Naive thymus-derived CD8-positive, alpha-beta T cell (primary cell): ENCODE data around the gene REV3L. TPM values are rescaled to one million over a fixed set of nuclear protein-coding genes. Genes with fewer than 3 reads are reported as not detected.
A peak's percentile ranks its signal among the peaks of the same experiment; 100 is the strongest.
"Not testable (repeated sequence)": the region's sequence is repeated elsewhere in the genome, so short reads cannot be mapped to it uniquely, and the experiment has no call there.

Source experiments
- ATAC-seq, 2 donors: fragments of 150-1000 bp; cut with Tn5 transposase in 1 of 2; sonication (Bioruptor Pico), chemical (Tn5 transposase) in 1 of 2; 1 replicate in 1 of 2; 2 replicates in 1 of 2; pipeline ENCODE4 v1.10.0; 2021; ENCODE audit warnings: mild to moderate bottlenecking in 2 of 2, moderate library complexity in 2 of 2
- POLR2A ChIA-PET: fragments of 350-600 bp; sonication (Branson Sonifier 250); formaldehyde crosslinking; loops from one replicate; lab custom pipeline; 2021; ENCODE audit warnings: antibody characterized with exemption; lab: Charles Lee
- DNase-seq, 10 donors: peaks; one replicate each; pipeline versions ENCODE4 v3.0.0 to v3.0.0-alpha.2; 2020 to 2022
- H3K27ac Mint-ChIP-seq, 10 donors: one replicate each; pipeline ENCODE4 v1.8.0; 2020 to 2022; ENCODE audit warnings: mild to moderate bottlenecking in 10 of 10, mixed read lengths in 10 of 10, moderate library complexity in 4 of 10, inconsistent platforms in 1 of 10
- H3K27me3 Mint-ChIP-seq, 5 donors: one replicate each; pipeline ENCODE4 v1.8.0; 2021 to 2022; ENCODE audit warnings: mixed read lengths in 5 of 5
- H3K36me3 Mint-ChIP-seq, 3 donors: one replicate each; pipeline ENCODE4 v1.8.0; 2020 to 2022; ENCODE audit warnings: mixed read lengths in 3 of 3, mild to moderate bottlenecking in 2 of 3, inconsistent platforms in 1 of 3
- H3K4me1 Mint-ChIP-seq, 4 donors: one replicate each; pipeline ENCODE4 v1.8.0; 2021 to 2022; ENCODE audit warnings: mixed read lengths in 4 of 4
- H3K4me3 Mint-ChIP-seq, 10 donors: one replicate each; pipeline ENCODE4 v1.8.0; 2020 to 2022; ENCODE audit warnings: mild to moderate bottlenecking in 10 of 10, mixed read lengths in 10 of 10, moderate library complexity in 6 of 10, inconsistent platforms in 1 of 10
- H3K9me3 Mint-ChIP-seq, 9 donors: one replicate each; pipeline ENCODE4 v1.8.0; 2020 to 2022; ENCODE audit warnings: mixed read lengths in 9 of 9, mild to moderate bottlenecking in 3 of 9, inconsistent platforms in 1 of 9, moderate library complexity in 1 of 9
- polyA plus RNA-seq, 3 donors: library from polyadenylated mRNA; unstranded; fragments of 300-500 nt; fragmentation: Illumina TruSeq; gene quantifications; one replicate each; pipeline ENCODE4 v1.2.3, GENCODE V29; 2021
- total RNA-seq, 8 experiments: library from RNA in 2 of 8; stranded (reverse) in 2 of 8; gene quantifications; one replicate each; pipeline ENCODE4 v1.2.3 and lab custom pipeline; 2021 to 2026

The REV3L gene
- total and polyA plus RNA-seq, 5 experiments from 2014 or later, result 3.2 to 36.5 (median 12.1) TPM

- no peak for DNase-seq
These were observed 226.4 kb downstream of the REV3L start for GRCh38 chr6:111256646-111257045.

DNA sequence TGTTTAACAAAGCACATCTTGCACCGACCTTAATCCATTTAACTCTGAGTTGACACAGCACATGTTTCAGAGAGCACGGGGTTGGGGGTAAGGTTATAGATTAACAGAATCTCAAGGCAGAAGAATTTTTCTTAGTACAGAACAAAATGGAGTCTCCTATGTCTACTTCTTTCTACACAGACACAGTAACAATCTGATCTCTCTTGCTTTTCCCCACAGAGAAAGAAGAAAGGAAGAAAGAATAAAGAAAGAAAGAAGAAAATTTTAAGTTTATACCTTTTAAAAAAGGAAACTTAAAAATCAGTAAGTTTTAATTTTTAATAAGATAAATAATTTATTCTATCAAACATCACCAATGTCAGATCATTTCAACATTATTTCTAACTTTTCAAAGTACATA lies 227.2 kb downstream of the REV3L start:
- H3K4me3 Mint-ChIP-seq, H3K27me3 Mint-ChIP-seq, H3K9me3 Mint-ChIP-seq, ATAC-seq, POLR2A ChIA-PET, DNase-seq, H3K27ac Mint-ChIP-seq, H3K36me3 Mint-ChIP-seq: not testable (repeated sequence)
- H3K4me1 Mint-ChIP-seq, result peaks cover 8 to 22% (median 17%) of the 10 kb centered on the region in 4 donors

More at GRCh38 chr6:111256646-111257045, 226.4 kb downstream of the REV3L start:
- no peak for ATAC-seq
- H3K36me3 Mint-ChIP-seq, result no peaks in the 10 kb centered on the region
- H3K27me3 Mint-ChIP-seq, result peaks cover 0 to 5% (median 0%) of the 10 kb centered on the region in 5 donors
- POLR2A ChIA-PET, result no interaction called here
- peaks cover 9 to 26% (median 22%) of the 10 kb centered on the region in 4 donors for H3K4me1 Mint-ChIP-seq
- no peak overlapping the region for H3K4me3 Mint-ChIP-seq
- no peak overlapping the region for H3K27ac Mint-ChIP-seq
- no peaks in the 10 kb centered on the region for H3K9me3 Mint-ChIP-seq

GRCh38 chr6:111254779-111255166 lies 228.2 kb downstream of the REV3L start:
- ATAC-seq (no peak), DNase-seq (no peak)
- POLR2A ChIA-PET, result no interaction called here
- no peaks in the 10 kb centered on the region for H3K36me3 Mint-ChIP-seq
- H3K27me3 Mint-ChIP-seq, result peaks cover 0 to 5% (median 0%) of the 10 kb centered on the region in 5 donors
- H3K27ac Mint-ChIP-seq, result no peak overlapping the region
- peaks cover 5 to 13% (median 7%) of the 10 kb centered on the region in 4 donors for H3K4me1 Mint-ChIP-seq
- H3K9me3 Mint-ChIP-seq, result no peaks in the 10 kb centered on the region
- no peak overlapping the region for H3K4me3 Mint-ChIP-seq

- DNase-seq (no peak), ATAC-seq (no peak)
- Mint-ChIP-seq H3K9me3 (no peaks in the 10 kb centered on the region), H3K27me3 (peaks cover 0 to 5% (median 0%) of the 10 kb centered on the region in 5 donors), H3K27ac (peak overlapping the region in 1 of 10 donors; percentile 20), H3K4me1 (peaks cover 5 to 11% (median 7%) of the 10 kb centered on the region in 4 donors), H3K36me3 (no peaks in the 10 kb centered on the region), H3K4me3 (no peak overlapping the region)
- POLR2A ChIA-PET, result no interaction called here
These were observed 228.8 kb downstream of the REV3L start for GRCh38 chr6:111254004-111254778.

- POLR2A ChIA-PET, result no interaction called here
- H3K27ac Mint-ChIP-seq, result no peak overlapping the region
- H3K4me1 Mint-ChIP-seq, result no peaks in the 10 kb centered on the region
These were observed 230.3 kb downstream of the REV3L start for GRCh38 chr6:111252726-111253125.

DNA sequence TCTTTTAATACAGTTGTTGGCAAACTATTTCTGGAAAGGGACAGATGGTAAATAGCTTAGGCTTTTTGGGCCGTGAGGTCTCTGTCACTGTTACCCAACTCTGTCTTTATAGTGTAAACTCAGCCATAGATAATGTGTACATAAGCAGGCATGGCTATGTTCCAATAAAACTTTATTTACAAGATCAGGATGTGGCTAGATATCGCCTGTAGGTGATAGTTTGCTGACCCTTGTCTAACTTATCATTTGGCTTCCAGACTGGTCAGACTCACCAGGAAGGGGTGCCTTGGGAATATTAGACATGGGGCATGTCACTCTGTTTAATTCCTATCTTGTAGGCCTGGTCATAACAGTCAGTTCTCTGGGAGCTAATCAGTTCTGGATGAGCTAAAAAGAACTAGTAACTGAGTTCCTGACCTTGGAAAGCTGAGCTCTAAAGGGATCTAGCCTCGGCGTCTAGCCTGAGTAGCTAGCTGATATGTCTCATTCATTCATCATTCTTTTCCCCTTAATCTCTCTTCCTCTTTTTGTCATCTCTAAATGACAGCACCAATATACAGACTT lies 232.1 kb downstream of the REV3L start:
- POLR2A ChIA-PET, result no interaction called here
- Mint-ChIP-seq H3K27me3 (peaks cover 0 to 5% (median 0%) of the 10 kb centered on the region in 5 donors), H3K36me3 (no peaks in the 10 kb centered on the region), H3K4me1 (no peaks in the 10 kb centered on the region), H3K4me3 (no peak overlapping the region), H3K9me3 (no peaks in the 10 kb centered on the region), H3K27ac (no peak overlapping the region)
- DNase-seq (no peak), ATAC-seq (no peak)

More at GRCh38 chr6:111252726-111253125, 230.3 kb downstream of the REV3L start:
- Mint-ChIP-seq H3K27me3 (peaks cover 0 to 5% (median 0%) of the 10 kb centered on the region in 5 donors), H3K4me3 (no peak overlapping the region), H3K36me3 (no peaks in the 10 kb centered on the region), H3K9me3 (no peaks in the 10 kb centered on the region)
- ATAC-seq (no peak), DNase-seq (no peak)

Other genes starting within 250 kb of the REV3L start
- 10 to 100 TPM; 16.4 to 17.1 TPM for gene TRAF3IP2, start 122.7 kb upstream of the REV3L start, total RNA-seq
- 10 to 100 TPM in 2 of 3 donors, 1 to 10 TPM in 1; 9.4 to 20.1 (median 17.0) TPM for gene TRAF3IP2, start 122.7 kb upstream of the REV3L start, polyA plus RNA-seq